Loucy (cell line): ENCODE results near the gene HMG20B.

Experiments
- CTCF ChIP-seq: fragments of 200-600 bp; sonication (generic); conservative IDR thresholded peaks from 2 replicates; pipeline ENCODE4 v1.5.1; 2014; ENCODE audit warnings: mild to moderate bottlenecking, antibody characterized with exemption, low read length
- EZH2phosphoT487 ChIP-seq: fragments of 200-600 bp; IDR thresholded peaks from 2 replicates; pipeline ENCODE4 v1.6.1; 2018; ENCODE audit warnings: antibody characterized with exemption, mild to moderate bottlenecking, moderate library complexity, borderline replicate concordance

- TF ChIP-seq CTCF (no peak), EZH2phosphoT487 (no peak)
Observed at GRCh38 chr19:3545669-3546034, 27.1 kb upstream of the HMG20B start.
